SK-N-SH (cell line): ENCODE measurements around the gene AKR1E2. TPM values are rescaled to one million over a fixed set of nuclear protein-coding genes. Genes with fewer than 3 reads are reported as not detected.

Source experiments
- CTCF ChIA-PET: fragments of 300-600, 350-600 bp; formaldehyde crosslinking; extraction: SDS; loops from one replicate; lab custom pipeline; 2021; lab: Yijun Ruan, JAX
- POLR2A ChIA-PET: fragments of 350-600 bp; sonication (Branson Sonifier 250); formaldehyde crosslinking; extraction: SDS; loops from one replicate; lab custom pipeline; 2020; ENCODE audit warnings: antibody characterized with exemption, inconsistent platforms; lab: Yijun Ruan, JAX
- DNase-seq: peaks from one replicate; pipeline ENCODE4 v3.0.0; 2012
- H2AFZ ChIP-seq: fragments of 200-600 bp; sonication (generic); 2 replicates; pipeline ENCODE4 v1.8.1; 2016; ENCODE audit warnings: antibody characterized with exemption, mild to moderate bottlenecking, low read depth
- H3F3A ChIP-seq: fragments of 200-600 bp; sonication (generic); replicated peaks from 2 replicates; pipeline ENCODE3; 2016; ENCODE audit warnings: antibody characterized with exemption, mild to moderate bottlenecking; ENCODE audit not compliant: insufficient read depth
- H3K27ac ChIP-seq, 2 experiments: fragments of 200-500 bp in 1 of 2; fragments of 200-600 bp in 1 of 2; sonication (Bioruptor generic) in 1 of 2; sonication (generic), shearing (Covaris generic) in 1 of 2; 2 replicates each; pipeline versions ENCODE4 v1.5.1 to v1.6.1; 2014 to 2016; ENCODE audit warnings: low read depth in 2 of 2, inconsistent platforms in 1 of 2, low read length in 1 of 2, mild to moderate bottlenecking in 1 of 2, mixed read lengths in 1 of 2
- H3K27me3 ChIP-seq: fragments of 200-600 bp; sonication (generic), shearing (Covaris generic); 2 replicates; pipeline ENCODE4 v1.6.1; 2016; ENCODE audit warnings: mixed run types; ENCODE audit not compliant: insufficient read depth
- H3K36me3 ChIP-seq, 2 experiments: fragments of 200-500 bp in 1 of 2; fragments of 200-600 bp in 1 of 2; sonication (Bioruptor generic) in 1 of 2; sonication (generic) in 1 of 2; replicated peaks in 1 of 2; 2 replicates each; pipeline versions ENCODE3 to v1.5.1; 2014 to 2016; ENCODE audit warnings: low read length in 1 of 2, mild to moderate bottlenecking in 1 of 2; ENCODE audit not compliant: insufficient read depth in 2 of 2, control insufficient read depth in 1 of 2
- H3K4me1 ChIP-seq, 2 experiments: fragments of 200-500 bp in 1 of 2; fragments of 200-600 bp in 1 of 2; sonication (Bioruptor generic) in 1 of 2; sonication (generic), shearing (Covaris generic) in 1 of 2; 2 replicates each; pipeline versions ENCODE4 v1.5.1 to v1.6.1; 2014 to 2016; ENCODE audit warnings: low read depth in 1 of 2, low read length in 1 of 2, mixed run types in 1 of 2; ENCODE audit not compliant: insufficient read depth in 2 of 2, control insufficient read depth in 1 of 2
- H3K4me2 ChIP-seq: fragments of 200-600 bp; sonication (generic), shearing (Covaris generic); 2 replicates; pipeline ENCODE4 v1.6.1; 2017; ENCODE audit warnings: mixed run types
- H3K4me3 ChIP-seq, 2 experiments: fragments of 200-500 bp in 1 of 2; fragments of 200-600 bp in 1 of 2; sonication (Bioruptor generic) in 1 of 2; sonication (generic), shearing (Covaris generic) in 1 of 2; 2 replicates each; pipeline versions ENCODE4 v1.5.1 to v1.8.1; 2014 to 2016; ENCODE audit warnings: low read depth in 2 of 2, inconsistent platforms in 1 of 2, low read length in 1 of 2, mild to moderate bottlenecking in 1 of 2, mixed read lengths in 1 of 2, moderate library complexity in 1 of 2
- H3K79me2 ChIP-seq: fragments of 200-600 bp; sonication (generic); 2 replicates; pipeline ENCODE4 v1.8.1; 2017; ENCODE audit warnings: mild to moderate bottlenecking; ENCODE audit not compliant: insufficient read depth
- H3K9ac ChIP-seq: fragments of 200-600 bp; sonication (generic); 2 replicates; pipeline ENCODE4 v1.6.1; 2017; ENCODE audit warnings: mixed run types
- H3K9me2 ChIP-seq: fragments of 200-600 bp; sonication (generic); 2 replicates; pipeline ENCODE4 v1.6.1; 2017; ENCODE audit warnings: mixed run types
- H3K9me3 ChIP-seq: fragments of 200-600 bp; sonication (generic); 2 replicates; pipeline ENCODE4 v1.6.1; 2017; ENCODE audit warnings: mixed run types, mild to moderate bottlenecking, moderate library complexity
- H4K20me1 ChIP-seq: fragments of 200-600 bp; sonication (generic); 2 replicates; pipeline ENCODE4 v1.6.1; 2017; ENCODE audit warnings: mild to moderate bottlenecking, mixed run types; ENCODE audit not compliant: insufficient read depth
- ELF1 ChIP-seq: IDR thresholded peaks from 2 replicates; pipeline ENCODE4 v1.4.0; 2012
- EP300 ChIP-seq, 2 experiments: IDR thresholded peaks; 2 replicates each; pipeline versions ENCODE4 v1.4.0 to v1.6.1; 2012; ENCODE audit warnings: borderline replicate concordance in 1 of 2, low read depth in 1 of 2, low read length in 1 of 2
- EZH2phosphoT487 ChIP-seq: fragments of 200-600 bp; sonication (generic); IDR thresholded peaks from 2 replicates; pipeline ENCODE4 v1.6.1; 2017; ENCODE audit warnings: low read depth, mixed run types, mild to moderate bottlenecking, antibody characterized with exemption, moderate library complexity, borderline replicate concordance
- GABPA ChIP-seq: IDR thresholded peaks from 2 replicates; pipeline ENCODE4 v1.4.0; 2012; ENCODE audit warnings: low read depth, mild to moderate bottlenecking
- GATA2 ChIP-seq: sonication (generic); formaldehyde crosslinking; IDR thresholded peaks from 2 replicates; pipeline ENCODE4 v1.5.0; 2020; ENCODE audit warnings: mild to moderate bottlenecking, missing genetic modification reagents
- JUND ChIP-seq: IDR thresholded peaks from 2 replicates; pipeline ENCODE4 v1.4.0; 2012
- SIN3A ChIP-seq: IDR thresholded peaks from 2 replicates; pipeline ENCODE4 v1.6.1; 2012; ENCODE audit warnings: low read depth, mild to moderate bottlenecking, low read length, moderate library complexity, borderline replicate concordance
- SMC3 ChIP-seq: IDR thresholded peaks from 2 replicates; pipeline ENCODE4 v1.6.1; 2012; ENCODE audit warnings: low read depth, low read length, improper control_type of control experiment
- TCF12 ChIP-seq: IDR thresholded peaks from 2 replicates; pipeline ENCODE4 v1.4.0; 2012
- TEAD4 ChIP-seq: IDR thresholded peaks from 2 replicates; pipeline ENCODE4 v1.4.0; 2012; ENCODE audit warnings: mild to moderate bottlenecking, borderline replicate concordance; ENCODE audit not compliant: insufficient read depth
- WGBS: methylation state at CpG from one replicate; pipeline ENCODE4 v1.1.6; 2017; ENCODE audit warnings: low lambda C conversion rate; 5-methylcytosine and 5-hydroxymethylcytosine counted together
- polyA plus RNA-seq, 3 experiments: library from polyadenylated mRNA; depleted of rRNA; stranded (reverse); fragments of >200 nt; gene quantifications; 2 replicates each; pipeline ENCODE4 v1.2.3, GENCODE V29; 2012
- TF ChIP-seq, protein P1 (sequence below): fragments of 200-600 bp; sonication (generic); IDR thresholded peaks from 2 replicates; pipeline ENCODE4 v1.6.1; 2017; ENCODE audit warnings: antibody characterized with exemption, mild to moderate bottlenecking, moderate library complexity
- TF ChIP-seq, protein P2 (sequence below): IDR thresholded peaks from 2 replicates; pipeline ENCODE4; 2012
- TF ChIP-seq, protein P3 (sequence below): IDR thresholded peaks from 2 replicates; pipeline ENCODE4 v1.6.1; 2012; ENCODE audit warnings: mild to moderate bottlenecking, low read depth, low read length, moderate library complexity

Gene AKR1E2
- polyA plus RNA-seq, 1 of the 3 experiments (the other 2 are of a cell fraction) = 5.8 TPM

DNA sequence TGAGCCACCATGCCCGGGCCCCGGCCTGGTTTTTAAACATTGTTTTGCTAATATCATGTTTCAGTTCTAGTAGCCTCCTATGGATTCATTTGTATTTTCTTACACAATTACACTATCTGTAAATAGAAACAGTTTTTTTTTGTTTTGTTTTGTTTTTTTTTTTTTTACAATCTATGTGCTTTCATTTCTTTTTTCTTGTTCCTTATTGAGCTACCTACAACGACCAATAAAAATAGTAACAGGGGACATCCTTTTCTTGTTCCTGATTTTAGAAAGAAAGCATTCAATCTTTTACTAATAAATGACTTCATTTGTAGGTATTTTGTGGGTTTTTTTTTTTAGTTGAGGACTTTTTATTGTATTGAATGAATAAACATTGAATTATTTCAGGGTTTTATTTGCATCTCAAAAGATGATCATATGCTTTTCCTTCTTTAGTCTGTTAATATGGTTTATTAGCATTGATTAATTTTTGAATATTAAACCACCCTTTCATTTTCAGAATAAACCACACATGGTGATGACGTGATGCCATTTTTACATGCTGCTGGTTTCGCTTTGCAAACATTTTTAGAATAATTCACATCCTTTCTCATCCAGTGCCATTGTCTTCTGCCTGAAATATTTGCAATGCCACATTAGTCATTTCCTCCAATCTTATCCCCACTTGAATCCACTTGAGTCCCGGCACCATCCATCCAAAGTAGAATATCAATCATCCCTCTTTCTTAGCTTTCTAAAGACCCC is 18.1 kb upstream of the AKR1E2 start (continued):
- TF ChIP-seq EP300 (IDR thresholded peaks at IDR 0.05; ENCODE audit: borderline replicate concordance in 1 of 2, low read depth in 1 of 2, low read length in 1 of 2) = peak in 1 of 2 experiments; percentile 92; a peak in 2 of 4 replicates
- TF ChIP-seq JUND = peak; percentile 82
- TF ChIP-seq, protein P1, sequence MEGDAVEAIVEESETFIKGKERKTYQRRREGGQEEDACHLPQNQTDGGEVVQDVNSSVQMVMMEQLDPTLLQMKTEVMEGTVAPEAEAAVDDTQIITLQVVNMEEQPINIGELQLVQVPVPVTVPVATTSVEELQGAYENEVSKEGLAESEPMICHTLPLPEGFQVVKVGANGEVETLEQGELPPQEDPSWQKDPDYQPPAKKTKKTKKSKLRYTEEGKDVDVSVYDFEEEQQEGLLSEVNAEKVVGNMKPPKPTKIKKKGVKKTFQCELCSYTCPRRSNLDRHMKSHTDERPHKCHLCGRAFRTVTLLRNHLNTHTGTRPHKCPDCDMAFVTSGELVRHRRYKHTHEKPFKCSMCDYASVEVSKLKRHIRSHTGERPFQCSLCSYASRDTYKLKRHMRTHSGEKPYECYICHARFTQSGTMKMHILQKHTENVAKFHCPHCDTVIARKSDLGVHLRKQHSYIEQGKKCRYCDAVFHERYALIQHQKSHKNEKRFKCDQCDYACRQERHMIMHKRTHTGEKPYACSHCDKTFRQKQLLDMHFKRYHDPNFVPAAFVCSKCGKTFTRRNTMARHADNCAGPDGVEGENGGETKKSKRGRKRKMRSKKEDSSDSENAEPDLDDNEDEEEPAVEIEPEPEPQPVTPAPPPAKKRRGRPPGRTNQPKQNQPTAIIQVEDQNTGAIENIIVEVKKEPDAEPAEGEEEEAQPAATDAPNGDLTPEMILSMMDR = no peak
- no peak for TF ChIP-seq GABPA
- TF ChIP-seq SIN3A = no peak

DNA sequence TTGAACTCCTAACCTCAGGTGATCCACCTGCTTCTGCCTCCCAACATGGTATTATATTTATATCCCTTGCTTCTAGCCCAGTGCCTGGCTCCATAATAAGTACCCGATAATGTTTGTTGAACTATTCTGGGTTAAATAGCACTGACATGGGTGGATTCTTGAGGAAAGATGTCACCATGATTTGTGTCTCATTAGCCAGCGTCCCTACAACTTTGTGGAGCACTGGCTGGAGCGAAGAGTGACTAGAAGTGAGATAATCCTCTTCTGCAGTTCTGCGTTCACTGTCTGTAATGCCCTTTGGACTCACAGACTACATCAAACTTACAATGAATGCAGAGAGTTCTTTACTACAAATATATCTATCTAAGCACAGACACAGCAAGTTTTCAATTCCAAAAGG is 16.9 kb upstream of the AKR1E2 start:
- H3K36me3 ChIP-seq = no peaks in the 10 kb centered on the region
- no peaks in the 10 kb centered on the region for H3K9me2 ChIP-seq
- ChIA-PET CTCF (interaction anchor here (0.9 kb wide), 1 partner anchor 40 kb away, joined by 3 read pairs; no protein-coding TSS in a partner anchor), POLR2A (no interaction called here)
- peaks cover 51% of the 10 kb centered on the region for H3F3A ChIP-seq
- no peaks in the 10 kb centered on the region for H4K20me1 ChIP-seq
- H2AFZ ChIP-seq = no peak overlapping the region
- WGBS = 88% methylated on average over 4 of the region's 4 CpGs
- H3K9me3 ChIP-seq = no peaks in the 10 kb centered on the region
- TF ChIP-seq GATA2 (CRISPR knock-in tag) = no peak
- TF ChIP-seq TCF12 = no peak
- no peak for TF ChIP-seq EP300 (IDR thresholded peaks at IDR 0.05; ENCODE audit: borderline replicate concordance in 1 of 2, low read depth in 1 of 2, low read length in 1 of 2)
- no peak for TF ChIP-seq EZH2phosphoT487
- no peak for TF ChIP-seq ELF1
- TF ChIP-seq, protein P2, sequence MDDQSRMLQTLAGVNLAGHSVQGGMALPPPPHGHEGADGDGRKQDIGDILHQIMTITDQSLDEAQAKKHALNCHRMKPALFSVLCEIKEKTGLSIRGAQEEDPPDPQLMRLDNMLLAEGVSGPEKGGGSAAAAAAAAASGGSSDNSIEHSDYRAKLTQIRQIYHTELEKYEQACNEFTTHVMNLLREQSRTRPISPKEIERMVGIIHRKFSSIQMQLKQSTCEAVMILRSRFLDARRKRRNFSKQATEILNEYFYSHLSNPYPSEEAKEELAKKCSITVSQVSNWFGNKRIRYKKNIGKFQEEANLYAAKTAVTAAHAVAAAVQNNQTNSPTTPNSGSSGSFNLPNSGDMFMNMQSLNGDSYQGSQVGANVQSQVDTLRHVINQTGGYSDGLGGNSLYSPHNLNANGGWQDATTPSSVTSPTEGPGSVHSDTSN = no peak
- no peak for TF ChIP-seq TEAD4
- no peak for TF ChIP-seq SMC3
- TF ChIP-seq, protein P3, sequence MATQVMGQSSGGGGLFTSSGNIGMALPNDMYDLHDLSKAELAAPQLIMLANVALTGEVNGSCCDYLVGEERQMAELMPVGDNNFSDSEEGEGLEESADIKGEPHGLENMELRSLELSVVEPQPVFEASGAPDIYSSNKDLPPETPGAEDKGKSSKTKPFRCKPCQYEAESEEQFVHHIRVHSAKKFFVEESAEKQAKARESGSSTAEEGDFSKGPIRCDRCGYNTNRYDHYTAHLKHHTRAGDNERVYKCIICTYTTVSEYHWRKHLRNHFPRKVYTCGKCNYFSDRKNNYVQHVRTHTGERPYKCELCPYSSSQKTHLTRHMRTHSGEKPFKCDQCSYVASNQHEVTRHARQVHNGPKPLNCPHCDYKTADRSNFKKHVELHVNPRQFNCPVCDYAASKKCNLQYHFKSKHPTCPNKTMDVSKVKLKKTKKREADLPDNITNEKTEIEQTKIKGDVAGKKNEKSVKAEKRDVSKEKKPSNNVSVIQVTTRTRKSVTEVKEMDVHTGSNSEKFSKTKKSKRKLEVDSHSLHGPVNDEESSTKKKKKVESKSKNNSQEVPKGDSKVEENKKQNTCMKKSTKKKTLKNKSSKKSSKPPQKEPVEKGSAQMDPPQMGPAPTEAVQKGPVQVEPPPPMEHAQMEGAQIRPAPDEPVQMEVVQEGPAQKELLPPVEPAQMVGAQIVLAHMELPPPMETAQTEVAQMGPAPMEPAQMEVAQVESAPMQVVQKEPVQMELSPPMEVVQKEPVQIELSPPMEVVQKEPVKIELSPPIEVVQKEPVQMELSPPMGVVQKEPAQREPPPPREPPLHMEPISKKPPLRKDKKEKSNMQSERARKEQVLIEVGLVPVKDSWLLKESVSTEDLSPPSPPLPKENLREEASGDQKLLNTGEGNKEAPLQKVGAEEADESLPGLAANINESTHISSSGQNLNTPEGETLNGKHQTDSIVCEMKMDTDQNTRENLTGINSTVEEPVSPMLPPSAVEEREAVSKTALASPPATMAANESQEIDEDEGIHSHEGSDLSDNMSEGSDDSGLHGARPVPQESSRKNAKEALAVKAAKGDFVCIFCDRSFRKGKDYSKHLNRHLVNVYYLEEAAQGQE = no peak
- no peak overlapping the region for H3K9ac ChIP-seq
- no peak for DNase-seq
- no peaks in the 10 kb centered on the region for H3K27me3 ChIP-seq
- H3K27ac ChIP-seq = peak overlapping the region in 1 of 2 experiments; percentile 95; a peak in 2 of 4 replicates
- no peak overlapping the region for H3K4me3 ChIP-seq
- no peak overlapping the region for H3K4me2 ChIP-seq
- H3K79me2 ChIP-seq = no peaks in the 10 kb centered on the region
- H3K4me1 ChIP-seq = peaks cover 0 to 25% of the 10 kb centered on the region in 2 experiments; a peak in 2 of 4 replicates
